ENCODE results near the gene NHERF2. TPM values are rescaled to one million over a fixed set of nuclear protein-coding genes. Genes with fewer than 3 reads are reported as not detected.
A peak's percentile ranks its signal among the peaks of the same experiment; 100 is the strongest.

The NHERF2 gene
- total RNA-seq = 100 to 1,000 TPM; 115 to 143 TPM
- long read RNA-seq, donor 1, transcript SLC9A3R2-208 (6 exons, 1,199 nt) = minor isoform, 10 of 71 reads
- long read RNA-seq, donor 1, transcript SLC9A3R2-202 (7 exons, 1,564 nt) = minor isoform, 9 of 71 reads
- long read RNA-seq, donor 1, transcript SLC9A3R2-201 (7 exons, 2,194 nt) = major isoform, 32 of 71 reads
- long read RNA-seq, donor 1, partial matches to known transcripts = 3 of 71 reads
- long read RNA-seq, donor 1, other reads (novel, unspliced or antisense) = 12 of 71 reads
- long read RNA-seq, donor 2, transcript SLC9A3R2-207 (6 exons, 759 nt) = minor isoform, 26 of 211 reads
- long read RNA-seq, donor 2, transcript SLC9A3R2-205 (5 exons, 1,087 nt) = minor isoform, 7 of 211 reads
- long read RNA-seq, donor 2, transcript SLC9A3R2-204 (6 exons, 1,037 nt) = minor isoform, 14 of 211 reads
- long read RNA-seq, donor 2, transcript SLC9A3R2-208 (6 exons, 1,199 nt) = major isoform, 102 of 211 reads
- long read RNA-seq, donor 2, partial matches to known transcripts = 18 of 211 reads
- long read RNA-seq, donor 2, other reads (novel, unspliced or antisense) = 37 of 211 reads

GRCh38 chr16:2026461-2027023 is at the start of gene NHERF2:
NHERF2 (plus strand) TSS chr16:2026902; CDS start chr16:2027006, 104 bp downstream.
- intact Hi-C loops (cut with DNase I) = no loop called here

GRCh38 chr16:1976951-1977874 is 49.5 kb upstream of the NHERF2 start:
- intact Hi-C loops (cut with DNase I) = no loop called here
- no peak for DNase-seq (ENCODE audit: low spot score)

More at GRCh38 chr16:2026461-2027023, at the start of gene NHERF2:
- DNase-seq (ENCODE audit: low spot score) = no peak

- intact Hi-C loops (cut with DNase I) = no loop called here
- DNase-seq (ENCODE audit: low spot score) = no peak
Observed at GRCh38 chr16:1977875-1978268, 48.8 kb upstream of the NHERF2 start.

DNA sequence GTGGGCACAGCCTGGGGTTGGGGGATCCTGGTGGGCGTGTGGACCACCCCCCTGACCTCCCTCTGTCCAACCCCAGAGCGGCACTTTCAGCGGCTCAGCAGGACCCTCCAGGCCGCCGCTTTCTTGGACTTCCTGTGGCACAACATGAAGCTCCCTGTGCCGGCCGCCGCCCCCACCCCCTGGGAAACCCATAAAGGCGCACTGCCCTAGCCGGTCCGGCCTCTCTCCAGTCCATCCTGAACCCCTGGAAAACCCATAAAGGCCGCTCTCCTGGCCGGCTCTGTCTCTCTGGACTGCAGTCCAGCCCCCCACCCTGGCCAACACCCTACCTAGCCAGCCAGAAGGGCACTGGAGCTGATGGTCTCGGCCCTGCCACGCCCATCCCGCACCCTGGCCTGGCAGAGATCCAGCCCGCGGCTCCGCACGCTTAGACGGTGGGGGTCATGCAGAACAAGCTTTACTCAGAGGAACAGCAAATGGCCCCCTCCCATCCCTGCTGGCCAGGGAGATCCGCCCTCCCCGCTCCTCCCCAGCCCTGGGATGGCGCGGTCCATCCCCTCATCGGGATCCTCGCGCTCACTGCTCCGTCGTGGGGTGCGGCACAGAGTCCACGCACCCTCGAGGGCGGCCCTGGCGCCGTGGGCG is 48.1 kb upstream of the NHERF2 start:
- intact Hi-C loops (cut with DNase I) = no loop called here
- DNase-seq (ENCODE audit: low spot score) = no peak

DNA sequence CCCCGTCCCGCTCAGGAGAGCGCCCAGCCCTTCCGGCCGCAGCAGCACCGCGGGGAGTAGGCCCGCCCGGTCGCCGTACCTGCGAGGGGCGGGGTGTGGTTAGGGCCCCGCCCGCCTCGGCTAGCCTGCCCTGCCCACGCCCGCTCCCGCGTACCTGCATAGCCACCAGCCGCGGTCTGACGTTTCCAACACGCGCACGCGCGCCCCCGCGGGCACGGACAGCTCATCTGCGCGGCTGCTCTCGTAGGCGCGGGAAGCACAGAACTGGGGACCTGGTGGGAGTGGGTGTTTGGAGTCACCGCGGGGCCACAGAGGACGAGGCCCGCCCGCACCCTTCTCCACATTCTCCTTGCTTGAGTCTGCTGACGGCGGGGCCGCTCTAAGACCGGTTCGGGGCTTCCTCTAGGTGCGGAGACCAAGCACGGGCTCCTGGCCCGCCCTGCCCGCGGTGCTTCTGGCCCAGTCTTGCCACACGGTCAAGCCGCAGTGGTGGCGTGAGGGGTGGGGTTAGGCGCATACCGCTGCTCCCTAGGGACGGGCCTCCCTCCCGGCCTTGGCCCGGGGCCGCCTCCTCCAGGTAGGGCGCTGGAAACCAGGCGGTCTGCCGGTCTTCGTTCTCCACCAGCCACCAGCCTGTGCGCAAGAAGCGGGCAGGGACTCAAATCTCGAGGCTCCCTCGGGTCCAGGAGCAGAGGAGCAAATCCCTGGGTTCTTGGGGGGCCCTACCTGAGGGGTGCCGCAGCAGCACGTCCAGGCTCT is 47.3 kb upstream of the NHERF2 start:
- intact Hi-C loops (cut with DNase I) = no loop called here

DNA sequence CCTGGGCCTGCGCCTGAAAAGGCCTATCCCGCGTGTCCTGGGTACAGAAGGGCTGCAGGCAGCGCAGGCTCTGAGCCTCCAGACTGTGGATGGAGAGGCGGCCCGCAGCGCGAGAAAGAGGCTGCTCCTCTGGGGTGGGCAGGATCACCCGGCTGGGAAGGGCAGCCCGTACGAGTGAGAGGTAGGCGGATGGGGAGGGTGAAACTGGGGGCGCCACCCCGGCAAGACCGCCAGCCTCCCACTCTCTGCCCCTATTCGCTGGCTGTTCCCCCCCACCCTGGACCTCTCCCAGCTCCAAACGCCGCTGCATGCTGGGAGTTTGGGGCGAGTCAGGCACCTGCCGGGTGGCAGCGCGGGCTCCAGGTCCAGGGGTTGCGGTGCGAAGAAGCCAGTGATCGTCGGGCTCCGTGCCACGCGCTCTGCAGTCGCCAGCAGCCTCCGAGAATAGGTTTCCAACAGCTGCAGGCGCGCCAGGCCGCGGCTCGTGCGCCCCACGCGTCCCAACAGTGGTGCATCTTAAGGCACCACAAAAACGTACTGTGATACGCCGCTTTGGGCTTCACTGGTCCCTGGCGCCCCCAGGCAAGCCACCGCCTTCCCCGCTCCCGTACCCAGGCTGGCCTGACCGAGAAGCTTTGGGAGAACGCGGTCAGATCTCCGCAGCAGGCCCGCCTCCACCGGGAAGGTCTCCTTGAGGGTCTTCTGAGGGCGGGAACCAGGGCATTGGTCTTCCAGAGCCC is 46.5 kb upstream of the NHERF2 start:
- intact Hi-C loops (cut with DNase I) = no loop called here
- DNase-seq (ENCODE audit: low spot score) = no peak

More for the DNA sequence above, 47.3 kb upstream of the NHERF2 start:
- no peak for DNase-seq (ENCODE audit: low spot score)

DNA sequence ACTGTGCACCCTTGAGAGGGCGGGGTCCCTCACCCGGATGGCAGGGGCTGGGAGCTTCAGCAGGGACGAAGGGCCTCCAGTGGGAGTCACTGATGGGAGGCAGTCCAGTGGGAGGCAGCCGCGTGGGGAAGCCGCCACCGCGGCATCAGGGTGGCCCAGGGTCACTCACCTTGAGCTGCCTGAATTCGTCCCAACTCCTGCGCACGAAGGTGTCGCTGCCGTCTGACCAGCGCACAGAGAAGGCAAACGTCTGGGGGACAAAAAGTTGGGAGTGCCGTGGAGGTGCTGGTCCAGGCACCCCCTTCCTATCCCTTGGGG is 46.0 kb upstream of the NHERF2 start:
- DNase-seq (ENCODE audit: low spot score) = no peak
- intact Hi-C loops (cut with DNase I) = no loop called here

DNA sequence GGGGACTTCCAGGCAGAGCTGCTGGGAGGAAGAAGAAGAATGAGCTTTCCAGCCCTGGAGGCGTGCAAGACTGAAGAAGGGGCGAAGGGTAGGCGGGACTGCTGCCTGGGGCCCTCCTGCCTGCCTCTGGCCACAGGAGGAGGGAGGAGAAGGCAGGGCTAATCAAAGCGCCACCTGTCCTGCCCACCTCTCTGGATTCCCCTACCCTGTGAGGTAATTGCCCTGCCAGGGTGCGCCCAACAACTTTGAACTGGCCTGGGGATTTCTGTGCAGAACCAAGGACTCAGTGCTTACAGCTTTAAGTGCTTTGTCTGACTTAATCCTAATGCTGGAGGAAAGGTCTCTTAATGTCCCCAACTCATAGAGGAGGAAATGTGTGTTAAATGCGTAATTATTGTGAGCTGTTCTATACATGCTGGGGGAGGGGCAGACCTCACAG is 45.3 kb upstream of the NHERF2 start, which contains the start of gene NOXO1:
Gene NOXO1 (minus strand): TSS at position 72 of the 439 bp plus-strand sequence. CDS start 290 bp downstream, outside the sequence.
- intact Hi-C loops (cut with DNase I) = no loop called here
- DNase-seq (ENCODE audit: low spot score) = no peak

- no peak for DNase-seq (ENCODE audit: low spot score)
- intact Hi-C loops (cut with DNase I) = no loop called here
Observed at GRCh38 chr16:1982013-1982433, 44.7 kb upstream of the NHERF2 start.

DNA sequence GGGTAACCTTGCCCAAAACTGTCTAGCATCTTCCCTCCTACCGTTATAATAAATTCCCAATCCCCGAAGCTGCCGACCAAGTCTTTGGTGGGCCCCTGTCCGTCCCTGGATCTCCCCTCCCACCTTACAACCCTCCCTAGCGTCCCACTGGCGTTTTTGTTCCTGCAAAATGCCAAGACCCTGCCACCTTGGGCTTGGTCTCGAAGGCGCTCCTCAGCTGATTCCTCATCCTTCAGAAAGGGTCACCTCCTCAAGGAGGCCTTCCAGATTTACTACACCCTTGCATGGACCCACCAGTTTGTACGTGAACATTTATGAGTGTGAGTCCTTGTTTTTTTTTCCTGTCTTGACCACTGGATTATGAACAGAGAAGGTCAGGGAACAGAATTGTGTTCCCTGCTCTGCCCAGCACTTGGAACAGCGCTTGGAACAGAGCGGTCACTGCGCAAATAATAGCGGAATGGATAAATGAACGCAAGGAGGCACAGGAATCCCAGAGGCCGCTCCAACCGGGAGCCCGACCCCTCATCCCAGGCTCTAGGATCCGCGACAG is 43.6 kb upstream of the NHERF2 start:
- no peak for DNase-seq (ENCODE audit: low spot score)
- intact Hi-C loops (cut with DNase I) = no loop called here

DNA sequence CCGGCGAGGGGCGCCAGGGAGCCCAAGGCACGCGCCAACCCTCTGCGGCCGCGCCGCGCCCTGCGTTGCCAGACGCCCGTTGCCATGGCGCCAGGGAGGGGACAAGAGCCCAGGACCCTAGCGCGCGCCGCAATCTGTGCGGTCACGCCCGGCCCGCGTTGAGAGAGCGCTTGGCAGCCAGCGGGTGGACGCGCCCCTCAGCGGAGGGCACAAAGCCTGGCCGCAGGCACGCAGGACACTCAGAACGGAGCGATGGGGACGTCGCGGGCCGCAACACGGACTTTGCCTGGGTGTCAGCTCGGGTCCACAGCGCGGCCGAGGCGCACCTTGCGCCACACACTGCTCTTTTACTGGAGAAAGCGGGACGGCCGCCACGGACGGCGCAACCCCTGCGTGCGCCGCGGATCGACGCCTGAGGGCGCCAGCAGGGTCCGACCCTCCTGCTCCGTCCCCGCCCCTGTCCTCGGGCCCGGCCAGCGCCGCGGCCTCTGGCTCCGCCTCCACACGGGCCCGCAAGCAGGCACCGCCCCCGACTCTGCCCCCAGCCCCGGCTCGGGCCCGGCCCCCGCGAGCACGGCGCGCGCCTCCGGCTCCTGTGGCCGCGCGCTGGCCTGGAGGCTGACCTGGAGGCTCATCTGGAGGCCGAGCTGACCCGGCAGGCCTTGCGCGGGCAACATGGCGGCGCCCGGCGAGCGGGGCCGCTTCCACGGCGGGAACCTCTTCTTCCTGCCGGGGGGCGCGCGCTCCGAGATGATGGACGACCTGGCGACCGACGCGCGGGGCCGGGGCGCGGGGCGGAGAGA is 43.0 kb upstream of the NHERF2 start, which contains the start of gene GFER:
Gene GFER (plus strand): TSS at position 650 of the 803 bp plus-strand sequence. CDS start 26 bp downstream, at position 676.
- peak; percentile 97 for DNase-seq (ENCODE audit: low spot score)
- intact Hi-C loops (cut with DNase I) = no loop called here

DNA sequence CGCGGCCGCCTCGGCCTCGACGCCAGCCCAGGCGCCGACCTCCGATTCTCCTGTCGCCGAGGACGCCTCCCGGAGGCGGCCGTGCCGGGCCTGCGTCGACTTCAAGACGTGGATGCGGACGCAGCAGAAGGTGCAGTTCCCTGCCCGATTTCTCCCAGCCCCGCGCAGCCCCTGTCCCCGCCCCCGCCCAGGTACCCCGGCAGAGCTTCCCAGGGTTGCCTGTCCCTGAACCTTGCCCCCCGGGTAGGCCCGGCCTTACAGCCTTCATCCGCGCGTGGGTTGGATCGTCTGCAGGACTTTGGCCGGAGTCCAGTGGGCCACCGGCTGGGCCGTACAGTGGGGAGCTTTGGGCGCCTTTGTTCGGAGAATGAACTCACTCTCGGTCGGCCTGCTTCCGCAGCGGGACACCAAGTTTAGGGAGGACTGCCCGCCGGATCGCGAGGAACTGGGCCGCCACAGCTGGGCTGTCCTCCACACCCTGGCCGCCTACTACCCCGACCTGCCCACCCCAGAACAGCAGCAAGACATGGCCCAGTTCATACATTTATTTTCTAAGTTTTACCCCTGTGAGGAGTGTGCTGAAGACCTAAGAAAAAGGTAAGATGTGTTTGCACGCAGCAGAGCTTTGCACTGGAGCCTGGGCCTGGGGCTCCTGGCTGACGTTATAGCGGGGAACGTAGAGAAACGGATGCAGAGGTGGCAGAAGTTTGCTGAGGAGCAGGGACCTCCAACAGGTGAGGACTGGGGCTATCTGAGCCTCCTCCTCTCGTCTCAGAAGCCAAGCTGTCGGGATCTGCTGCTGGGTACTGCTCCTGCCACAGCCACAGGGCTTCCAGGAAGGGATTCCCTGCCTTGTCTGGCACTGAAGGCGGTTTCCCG is 42.1 kb upstream of the NHERF2 start:
- DNase-seq (ENCODE audit: low spot score) = no peak
- intact Hi-C loops (cut with DNase I) = no loop called here

DNA sequence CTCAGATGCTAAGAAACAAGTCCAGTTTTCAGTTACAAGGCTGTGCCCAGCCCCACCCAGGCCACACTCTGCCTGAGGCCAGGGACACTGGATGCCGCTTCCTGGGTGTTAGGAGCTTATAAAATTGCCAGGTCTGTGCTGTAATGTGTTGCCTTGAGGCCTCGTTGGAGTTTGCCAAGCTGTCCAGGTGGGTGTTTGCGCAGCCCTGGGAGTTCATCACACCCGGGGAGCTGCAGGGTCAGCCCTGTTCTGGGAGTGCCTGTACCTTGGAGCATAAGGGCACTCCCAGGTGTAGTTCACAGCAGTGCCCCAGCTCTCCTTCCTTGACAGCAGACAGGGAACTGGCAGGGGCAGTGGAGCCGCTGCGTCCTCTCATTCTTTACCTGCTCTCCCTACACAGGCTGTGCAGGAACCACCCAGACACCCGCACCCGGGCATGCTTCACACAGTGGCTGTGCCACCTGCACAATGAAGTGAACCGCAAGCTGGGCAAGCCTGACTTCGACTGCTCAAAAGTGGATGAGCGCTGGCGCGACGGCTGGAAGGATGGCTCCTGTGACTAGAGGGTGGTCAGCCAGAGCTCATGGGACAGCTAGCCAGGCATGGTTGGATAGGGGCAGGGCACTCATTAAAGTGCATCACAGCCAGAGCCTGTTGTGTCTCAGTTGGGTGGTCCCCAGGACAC is 41.1 kb upstream of the NHERF2 start:
- DNase-seq (ENCODE audit: low spot score) = no peak
- intact Hi-C loops (cut with DNase I) = no loop called here

- intact Hi-C loops (cut with DNase I) = no loop called here
Observed at GRCh38 chr16:1987198-1987597, 39.5 kb upstream of the NHERF2 start.

More at GRCh38 chr16:1987198-1987597, 39.5 kb upstream of the NHERF2 start:
- no peak for DNase-seq (ENCODE audit: low spot score)

Data from posterior vena cava (tissue), 2 donors.